Ovary (tissue), 3 donors: ENCODE data around the gene ATP1A3.

Experiments
- EP300 ChIP-seq: sonication (generic); formaldehyde crosslinking; IDR thresholded peaks from one replicate; pipeline ENCODE4 v1.6.1; 2017; ENCODE audit warnings: antibody characterized with exemption
- TF ChIP-seq, protein P1 (sequence below), 3 donors: fragments of 450-650 bp in 2 of 3; fragments of 200-600 bp in 1 of 3; IDR thresholded peaks; one replicate each; pipeline versions ENCODE4 v1.5.1 to v1.8.0; 2016 to 2022; ENCODE audit warnings: antibody characterized with exemption in 3 of 3, mild to moderate bottlenecking in 1 of 3
- donor health status: DM: no; HTN: no; CAD: no.

DNA sequence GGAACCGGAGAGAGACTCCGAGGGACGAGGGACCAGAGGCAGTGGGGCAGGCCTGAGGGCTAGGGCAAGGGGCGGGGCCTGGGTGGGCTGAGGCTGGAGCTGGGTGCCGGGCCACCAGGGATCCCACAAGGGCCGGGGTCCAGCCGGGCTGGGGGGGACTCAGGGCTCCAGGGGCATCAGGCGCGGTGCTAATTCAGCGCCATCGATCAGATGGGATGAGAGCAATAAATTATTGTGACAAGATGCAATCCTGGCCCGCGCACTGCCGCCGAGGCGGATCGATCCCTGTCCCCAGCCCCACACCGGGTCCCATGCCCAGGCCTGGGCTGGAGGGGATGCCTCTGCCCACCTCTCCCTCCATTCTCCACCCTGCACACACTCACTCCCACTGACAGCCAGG, 71.4 kb downstream of the ATP1A3 start:
- TF ChIP-seq, protein P1, sequence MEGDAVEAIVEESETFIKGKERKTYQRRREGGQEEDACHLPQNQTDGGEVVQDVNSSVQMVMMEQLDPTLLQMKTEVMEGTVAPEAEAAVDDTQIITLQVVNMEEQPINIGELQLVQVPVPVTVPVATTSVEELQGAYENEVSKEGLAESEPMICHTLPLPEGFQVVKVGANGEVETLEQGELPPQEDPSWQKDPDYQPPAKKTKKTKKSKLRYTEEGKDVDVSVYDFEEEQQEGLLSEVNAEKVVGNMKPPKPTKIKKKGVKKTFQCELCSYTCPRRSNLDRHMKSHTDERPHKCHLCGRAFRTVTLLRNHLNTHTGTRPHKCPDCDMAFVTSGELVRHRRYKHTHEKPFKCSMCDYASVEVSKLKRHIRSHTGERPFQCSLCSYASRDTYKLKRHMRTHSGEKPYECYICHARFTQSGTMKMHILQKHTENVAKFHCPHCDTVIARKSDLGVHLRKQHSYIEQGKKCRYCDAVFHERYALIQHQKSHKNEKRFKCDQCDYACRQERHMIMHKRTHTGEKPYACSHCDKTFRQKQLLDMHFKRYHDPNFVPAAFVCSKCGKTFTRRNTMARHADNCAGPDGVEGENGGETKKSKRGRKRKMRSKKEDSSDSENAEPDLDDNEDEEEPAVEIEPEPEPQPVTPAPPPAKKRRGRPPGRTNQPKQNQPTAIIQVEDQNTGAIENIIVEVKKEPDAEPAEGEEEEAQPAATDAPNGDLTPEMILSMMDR (IDR thresholded peaks at IDR 0.05): no peak
- TF ChIP-seq EP300: no peak
